Uterus (tissue), 2 donors: Measurements from ENCODE around the gene PSAPL1.

Experiments used
- CTCF ChIP-seq, 4 experiments: fragments of 200-600 bp in 2 of 4; fragments of 450-650 bp in 2 of 4; sonication (generic) in 2 of 4; IDR thresholded peaks; one replicate each; pipeline ENCODE4 v1.5.1; 2016 to 2019; ENCODE audit warnings: antibody characterized with exemption in 4 of 4, mild to moderate bottlenecking in 2 of 4, moderate library complexity in 1 of 4
- POLR2A ChIP-seq, 2 donors: fragments of 450-650 bp; IDR thresholded peaks; one replicate each; pipeline ENCODE4 v1.6.1; 2016; ENCODE audit warnings: antibody characterized with exemption in 2 of 2, mild to moderate bottlenecking in 1 of 2, moderate library complexity in 1 of 2

GRCh38 chr4:7431696-7432530 is 2.8 kb downstream of the PSAPL1 start:
- TF ChIP-seq CTCF (IDR thresholded peaks at IDR 0.05) (no peak), POLR2A (IDR thresholded peaks at IDR 0.05) (no peak)
